B cell (primary cell): ENCODE results near the gene FUCA2.

Experiments used
- EZH2 ChIP-seq: IDR thresholded peaks from 2 replicates; pipeline ENCODE4 v1.6.1; 2012; ENCODE audit warnings: borderline replicate concordance, low read depth, mild to moderate bottlenecking, moderate library complexity, low read length; ENCODE audit not compliant: insufficient read depth, poor library complexity, severe bottlenecking
- TF ChIP-seq, protein P1 (sequence below): fragments of 200-600 bp; IDR thresholded peaks from one replicate; pipeline ENCODE4 v1.8.0; 2022; ENCODE audit warnings: antibody characterized with exemption, mild to moderate bottlenecking

DNA sequence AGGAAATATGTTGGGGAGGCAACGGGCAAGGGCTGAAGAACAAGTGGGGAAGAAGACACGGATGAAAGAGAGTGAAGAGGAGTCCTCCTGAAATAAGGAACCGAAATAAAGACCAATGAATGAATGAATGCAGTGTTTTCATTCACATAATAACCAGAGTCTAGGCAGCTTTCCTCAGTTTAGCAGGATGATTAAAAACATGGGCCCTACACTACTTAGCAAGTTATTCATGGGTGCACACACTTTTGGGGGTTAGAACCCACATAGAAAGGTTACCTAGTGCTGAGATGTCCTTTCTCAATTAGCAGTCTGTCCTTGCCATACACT, 5.9 kb upstream of the FUCA2 start:
- TF ChIP-seq, protein P1, sequence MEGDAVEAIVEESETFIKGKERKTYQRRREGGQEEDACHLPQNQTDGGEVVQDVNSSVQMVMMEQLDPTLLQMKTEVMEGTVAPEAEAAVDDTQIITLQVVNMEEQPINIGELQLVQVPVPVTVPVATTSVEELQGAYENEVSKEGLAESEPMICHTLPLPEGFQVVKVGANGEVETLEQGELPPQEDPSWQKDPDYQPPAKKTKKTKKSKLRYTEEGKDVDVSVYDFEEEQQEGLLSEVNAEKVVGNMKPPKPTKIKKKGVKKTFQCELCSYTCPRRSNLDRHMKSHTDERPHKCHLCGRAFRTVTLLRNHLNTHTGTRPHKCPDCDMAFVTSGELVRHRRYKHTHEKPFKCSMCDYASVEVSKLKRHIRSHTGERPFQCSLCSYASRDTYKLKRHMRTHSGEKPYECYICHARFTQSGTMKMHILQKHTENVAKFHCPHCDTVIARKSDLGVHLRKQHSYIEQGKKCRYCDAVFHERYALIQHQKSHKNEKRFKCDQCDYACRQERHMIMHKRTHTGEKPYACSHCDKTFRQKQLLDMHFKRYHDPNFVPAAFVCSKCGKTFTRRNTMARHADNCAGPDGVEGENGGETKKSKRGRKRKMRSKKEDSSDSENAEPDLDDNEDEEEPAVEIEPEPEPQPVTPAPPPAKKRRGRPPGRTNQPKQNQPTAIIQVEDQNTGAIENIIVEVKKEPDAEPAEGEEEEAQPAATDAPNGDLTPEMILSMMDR, result no peak
- no peak for TF ChIP-seq EZH2
